OCI-LY7 (cell line): ENCODE results near the gene SEMA3E. TPM values are rescaled to one million over a fixed set of nuclear protein-coding genes. Genes with fewer than 3 reads are reported as not detected.

Experiments
- BruUV-seq: library from RNA; stranded (reverse); fragments of 400-500 nt; replicated peaks from 2 replicates; lab custom pipeline; 2021; lab: Mats Ljungman, UMichigan
- CTCF ChIA-PET: fragments of 300-600 bp; sonication (Branson Sonifier 250); formaldehyde crosslinking; loops from one replicate; lab custom pipeline; 2022; ENCODE audit warnings: antibody characterized with exemption; ENCODE audit not compliant: unreplicated experiment; lab: Charles Lee
- POLR2A ChIA-PET: fragments of 300-600 bp; sonication (Branson Sonifier 250); formaldehyde crosslinking; loops from one replicate; lab custom pipeline; 2022; ENCODE audit warnings: antibody characterized with exemption; lab: Charles Lee
- DNase-seq: peaks from one replicate; pipeline ENCODE4 v3.0.0-alpha.2; 2015; ENCODE audit warnings: low spot score
- H2AFZ ChIP-seq: fragments of 200-600 bp; sonication (generic), shearing (Covaris generic); 2 replicates; pipeline ENCODE4 v1.6.1; 2014; ENCODE audit warnings: mild to moderate bottlenecking, antibody characterized with exemption, low read length, moderate library complexity
- H3K27ac ChIP-seq: fragments of 200-600 bp; sonication (generic); 2 replicates; pipeline ENCODE4 v1.5.1; 2014; ENCODE audit warnings: mixed run types, low read depth, mild to moderate bottlenecking, moderate library complexity, low read length, inconsistent platforms; ENCODE audit not compliant: poor library complexity, severe bottlenecking
- H3K36me3 ChIP-seq: fragments of 200-600 bp; sonication (generic); 2 replicates; pipeline ENCODE4 v1.6.1; 2014; ENCODE audit warnings: mild to moderate bottlenecking, antibody characterized with exemption, low read length, moderate library complexity, mixed read lengths; ENCODE audit not compliant: insufficient read depth
- H3K4me1 ChIP-seq: fragments of 200-600 bp; sonication (generic); 2 replicates; pipeline ENCODE4 v1.5.1; 2014; ENCODE audit warnings: mild to moderate bottlenecking, low read length; ENCODE audit not compliant: insufficient read depth, poor library complexity, severe bottlenecking
- H3K4me2 ChIP-seq: fragments of 200-600 bp; sonication (generic); 2 replicates; pipeline ENCODE4 v1.6.1; 2014; ENCODE audit warnings: mild to moderate bottlenecking, low read length
- H3K4me3 ChIP-seq: fragments of 200-600 bp; sonication (generic); 2 replicates; pipeline ENCODE4 v1.5.1; 2014; ENCODE audit warnings: mild to moderate bottlenecking, low read depth, low read length; ENCODE audit not compliant: poor library complexity, severe bottlenecking
- H3K79me2 ChIP-seq: fragments of 200-600 bp; sonication (generic); 2 replicates; pipeline ENCODE4 v1.6.1; 2016; ENCODE audit warnings: low read depth, mild to moderate bottlenecking, low read length, moderate library complexity, mixed read lengths; ENCODE audit not compliant: insufficient read depth
- H3K9me2 ChIP-seq: fragments of 200-600 bp; sonication (generic); 2 replicates; pipeline ENCODE4 v1.6.1; 2016; ENCODE audit warnings: mild to moderate bottlenecking, low read length, mixed read lengths; ENCODE audit not compliant: insufficient read depth
- H3K9me3 ChIP-seq: fragments of 200-600 bp; sonication (generic); 2 replicates; pipeline ENCODE4 v1.6.1; 2014; ENCODE audit warnings: mild to moderate bottlenecking, mixed run types, low read length, mixed read lengths
- H4K20me1 ChIP-seq: fragments of 200-600 bp; sonication (generic); 2 replicates; pipeline ENCODE4 v1.6.1; 2014; ENCODE audit warnings: mild to moderate bottlenecking, antibody characterized with exemption, low read length, moderate library complexity, mixed read lengths; ENCODE audit not compliant: insufficient read depth
- CTCF ChIP-seq: fragments of 200-600 bp; sonication (generic); conservative IDR thresholded peaks from 2 replicates; pipeline ENCODE4 v1.5.1; 2014; ENCODE audit warnings: mild to moderate bottlenecking, antibody characterized with exemption, low read length, moderate library complexity, mixed read lengths
- EZH2phosphoT487 ChIP-seq: fragments of 200-600 bp; sonication (generic); IDR thresholded peaks from 2 replicates; pipeline ENCODE4 v1.6.1; 2018; ENCODE audit warnings: low read depth, borderline replicate concordance, mild to moderate bottlenecking, mixed run types, antibody characterized with exemption, low read length, moderate library complexity, mixed read lengths
- intact Hi-C: fragments of 100-400 bp; cut with micrococcal nuclease; formaldehyde crosslinking; loops from one replicate; pipeline ENCODE4 v1.10.0; 2022; ENCODE audit not compliant: unreplicated experiment
- total RNA-seq, 2 experiments: library from RNA; depleted of rRNA in 1 of 2; stranded (reverse); fragments of >200 nt in 1 of 2; shearing (Covaris generic) in 1 of 2; gene quantifications; 2 replicates each; pipeline ENCODE4 v1.2.3, GENCODE V29; 2014 to 2022

The SEMA3E gene
- total RNA-seq, 2 experiments from 2014 or later: 0.06 TPM; not detected in 1

DNA sequence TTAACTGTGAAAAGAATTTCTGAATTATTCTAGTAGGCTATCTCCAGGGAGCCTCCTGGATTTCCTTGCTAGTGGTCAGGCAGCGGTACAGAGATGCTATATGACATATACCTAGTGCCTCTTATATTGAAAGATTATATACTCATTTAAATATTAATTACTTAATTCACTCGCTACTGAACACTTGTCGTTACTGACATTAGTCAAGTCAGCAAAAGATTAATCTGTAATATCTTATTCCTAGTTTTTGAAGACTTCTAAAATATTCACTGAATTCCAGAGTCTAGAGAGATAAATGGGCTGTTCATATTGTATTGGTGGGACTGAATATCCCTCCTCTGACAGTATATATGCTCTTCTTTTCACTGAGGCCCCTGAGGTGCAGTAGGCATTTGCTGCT lies 2.9 kb downstream of the SEMA3E start:
- ChIA-PET POLR2A (no interaction called here), CTCF (no interaction called here)
- no TSS peak for BruUV-seq
- H3K9me3 ChIP-seq: no peaks in the 10 kb centered on the region
- no peaks in the 10 kb centered on the region for H3K36me3 ChIP-seq
- no peaks in the 10 kb centered on the region for H3K9me2 ChIP-seq
- no peak overlapping the region for H3K4me3 ChIP-seq
- intact Hi-C loops: no loop called here
- H2AFZ ChIP-seq: no peak overlapping the region
- H3K27ac ChIP-seq: no peak overlapping the region
- no peaks in the 10 kb centered on the region for H3K79me2 ChIP-seq
- DNase-seq: no peak
- H4K20me1 ChIP-seq: no peaks in the 10 kb centered on the region
- TF ChIP-seq CTCF: no peak
- no peak for TF ChIP-seq EZH2phosphoT487
- H3K4me2 ChIP-seq: no peak overlapping the region
- H3K4me1 ChIP-seq: no peaks in the 10 kb centered on the region

- BruUV-seq: no TSS peak
- DNase-seq: no peak
- no peaks in the 10 kb centered on the region for H4K20me1 ChIP-seq
- ChIA-PET CTCF (no interaction called here), POLR2A (no interaction called here)
- no peak overlapping the region for H3K27ac ChIP-seq
- no peak overlapping the region for H2AFZ ChIP-seq
- no peaks in the 10 kb centered on the region for H3K9me3 ChIP-seq
- no peaks in the 10 kb centered on the region for H3K4me1 ChIP-seq
- no peak overlapping the region for H3K4me2 ChIP-seq
- intact Hi-C loops: no loop called here
- no peaks in the 10 kb centered on the region for H3K36me3 ChIP-seq
- TF ChIP-seq CTCF: no peak
- no peak for TF ChIP-seq EZH2phosphoT487
- no peaks in the 10 kb centered on the region for H3K79me2 ChIP-seq
- no peaks in the 10 kb centered on the region for H3K9me2 ChIP-seq
- no peak overlapping the region for H3K4me3 ChIP-seq
Measured at GRCh38 chr7:83643739-83644138, 5.2 kb downstream of the SEMA3E start.

GRCh38 chr7:83643012-83643411 lies 5.9 kb downstream of the SEMA3E start:
- no peak overlapping the region for H3K27ac ChIP-seq
- no peaks in the 10 kb centered on the region for H3K4me1 ChIP-seq
- no peaks in the 10 kb centered on the region for H3K9me3 ChIP-seq
- no TSS peak for BruUV-seq
- no peaks in the 10 kb centered on the region for H3K9me2 ChIP-seq
- no peaks in the 10 kb centered on the region for H3K36me3 ChIP-seq
- no peak overlapping the region for H3K4me3 ChIP-seq
- no peak overlapping the region for H2AFZ ChIP-seq
- DNase-seq: no peak
- no peaks in the 10 kb centered on the region for H4K20me1 ChIP-seq
- ChIA-PET CTCF (no interaction called here), POLR2A (interaction anchor here (0.7 kb wide), 1 partner anchor 49 kb away, joined by 3 read pairs; no protein-coding TSS in a partner anchor)
- TF ChIP-seq CTCF (no peak), EZH2phosphoT487 (no peak)
- intact Hi-C loops: no loop called here
- no peaks in the 10 kb centered on the region for H3K79me2 ChIP-seq
- H3K4me2 ChIP-seq: no peak overlapping the region
